LHCN-M2 (cell line): ENCODE data around the gene MCM6. TPM values are rescaled to one million over a fixed set of nuclear protein-coding genes. Genes with fewer than 3 reads are reported as not detected.

Source experiments
- DNase-seq: peaks from one replicate; pipeline ENCODE4 v3.0.0-alpha.2; 2012; ENCODE audit warnings: low read depth
- total RNA-seq: library from RNA; depleted of rRNA; stranded (reverse); fragments of >200 nt; gene quantifications from 2 replicates; pipeline ENCODE4 v1.2.3, GENCODE V29; 2014

The MCM6 gene
- total RNA-seq, 1 experiment from 2014 or later = 34.6 TPM

DNA sequence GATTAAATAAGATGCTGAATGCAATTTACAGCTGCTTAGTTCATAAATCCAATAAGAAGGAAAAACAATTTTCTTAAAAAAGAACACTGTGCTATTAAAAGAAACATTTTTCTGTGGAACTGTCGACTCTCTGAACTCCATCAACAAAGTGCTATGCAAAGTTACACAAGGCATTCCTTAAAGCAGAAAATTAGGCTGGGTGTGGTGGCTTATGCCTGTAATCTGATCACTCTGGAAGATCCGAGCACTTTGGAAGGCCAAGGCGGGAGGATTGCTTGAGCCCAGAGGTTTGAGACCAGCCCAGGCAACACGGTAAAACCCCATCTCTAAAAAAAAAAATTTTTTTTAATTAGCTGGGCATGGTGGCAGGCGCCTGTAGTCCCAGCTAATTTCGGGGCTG, 13.0 kb downstream of the MCM6 start:
- no peak for DNase-seq

- no peak for DNase-seq
Measured at GRCh38 chr2:135862718-135863117, 13.5 kb downstream of the MCM6 start.

GRCh38 chr2:135853401-135853800, 22.8 kb downstream of the MCM6 start:
- DNase-seq = no peak

DNA sequence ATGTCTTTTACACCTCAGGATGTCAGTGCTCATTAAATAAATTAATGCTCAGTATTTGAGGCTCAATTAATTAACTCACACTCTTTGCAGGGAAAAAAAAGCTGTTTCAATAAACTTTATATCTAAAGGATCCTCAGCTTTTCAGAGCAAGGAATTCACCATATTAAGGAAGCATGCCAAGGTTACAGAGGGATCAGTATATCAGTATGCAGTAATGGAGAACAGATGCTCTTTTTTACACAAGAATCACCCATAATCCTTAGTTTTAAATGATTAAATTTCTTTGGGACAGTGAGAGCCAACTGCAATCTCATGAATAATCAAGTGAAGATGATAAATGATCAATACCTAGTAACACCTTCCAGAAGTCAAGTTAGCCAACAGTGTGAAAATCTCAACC, 24.4 kb downstream of the MCM6 start:
- no peak for DNase-seq

- DNase-seq = no peak
Measured at GRCh38 chr2:135850892-135851668, 25.2 kb downstream of the MCM6 start.

DNA sequence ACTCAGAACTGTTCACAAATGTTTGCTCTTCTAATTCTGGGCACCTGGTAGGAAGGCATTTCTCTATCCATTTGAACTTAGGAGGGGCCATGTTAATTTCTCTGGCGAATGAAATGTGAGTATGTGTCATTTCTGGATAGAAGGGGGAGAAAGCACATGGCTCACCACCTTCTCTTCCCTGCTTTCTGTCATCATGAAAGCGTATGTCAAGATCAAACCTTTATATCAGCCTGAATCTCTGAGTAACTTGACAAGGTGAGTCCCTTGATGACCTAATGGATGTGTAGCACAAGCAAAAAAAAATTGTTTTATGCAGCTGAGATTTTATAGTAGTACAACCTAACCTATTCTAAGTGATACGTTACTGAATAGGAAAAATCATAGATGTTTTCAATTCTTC, 27.2 kb downstream of the MCM6 start:
- DNase-seq = no peak

GRCh38 chr2:135845997-135846396, 30.2 kb downstream of the MCM6 start:
- no peak for DNase-seq

DNA sequence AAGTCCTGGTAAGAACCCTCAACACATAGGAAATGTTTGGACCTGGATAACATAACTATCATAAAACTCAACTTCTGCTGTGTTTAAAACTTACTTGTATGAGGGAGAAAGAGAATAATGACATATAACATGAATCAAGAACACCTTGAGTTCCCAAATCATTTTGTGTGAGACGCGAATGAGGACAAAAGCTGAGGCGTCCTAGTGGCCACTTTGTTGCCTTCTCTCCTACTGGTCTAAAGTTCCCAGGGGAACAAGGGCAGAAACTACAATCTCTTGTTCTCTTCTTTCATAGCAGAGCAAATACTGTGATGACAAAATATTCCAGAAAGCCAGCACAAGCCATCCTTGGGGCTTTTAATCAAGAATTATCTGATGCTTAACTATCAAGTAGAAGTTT, 31.0 kb downstream of the MCM6 start:
- DNase-seq = no peak

- DNase-seq = no peak
Measured at GRCh38 chr2:135844301-135844895, 31.8 kb downstream of the MCM6 start.

DNA sequence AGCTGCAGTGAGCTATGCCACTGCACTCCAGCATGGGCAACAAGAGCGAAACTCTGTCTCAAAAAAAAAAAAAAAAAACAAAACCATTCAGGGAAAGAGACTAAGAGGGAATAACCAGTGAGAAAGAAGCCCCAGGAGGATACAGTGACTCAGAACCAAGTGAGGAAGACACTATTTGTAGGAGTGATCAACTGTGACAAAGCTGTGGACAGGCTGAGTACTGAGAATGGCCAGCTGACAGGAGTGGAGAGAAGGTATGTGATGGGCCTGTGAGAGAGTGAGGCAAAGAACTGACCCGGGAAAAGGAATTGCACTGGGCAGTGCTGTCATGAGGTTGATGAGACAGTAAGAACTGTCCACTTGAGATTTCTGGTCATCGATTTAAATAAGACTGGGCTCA, 32.6 kb downstream of the MCM6 start:
- peak; percentile 53 for DNase-seq

DNA sequence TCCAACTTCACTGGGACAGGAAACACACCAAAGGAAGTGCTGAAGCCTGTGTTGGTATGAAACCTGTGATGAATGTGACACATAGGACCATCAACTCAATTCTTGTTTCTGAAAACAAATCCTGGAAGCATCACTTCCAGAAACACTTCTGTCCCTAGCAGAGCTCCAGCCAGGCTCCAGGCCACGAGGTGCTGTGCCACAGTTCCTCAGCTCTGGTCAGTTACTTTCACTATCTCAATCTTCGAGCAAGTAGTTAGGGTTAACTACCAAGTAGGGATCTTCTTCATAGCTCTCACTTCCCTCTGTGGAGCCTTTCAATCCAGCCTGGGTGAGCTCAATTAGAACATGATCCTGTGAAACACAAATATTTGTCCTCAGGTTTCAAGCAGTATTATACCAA, 35.6 kb downstream of the MCM6 start:
- DNase-seq = no peak

- peak; percentile 82 for DNase-seq
Measured at GRCh38 chr2:135839713-135840112, 36.5 kb downstream of the MCM6 start.

GRCh38 chr2:135838502-135838901, 37.7 kb downstream of the MCM6 start:
- no peak for DNase-seq

DNA sequence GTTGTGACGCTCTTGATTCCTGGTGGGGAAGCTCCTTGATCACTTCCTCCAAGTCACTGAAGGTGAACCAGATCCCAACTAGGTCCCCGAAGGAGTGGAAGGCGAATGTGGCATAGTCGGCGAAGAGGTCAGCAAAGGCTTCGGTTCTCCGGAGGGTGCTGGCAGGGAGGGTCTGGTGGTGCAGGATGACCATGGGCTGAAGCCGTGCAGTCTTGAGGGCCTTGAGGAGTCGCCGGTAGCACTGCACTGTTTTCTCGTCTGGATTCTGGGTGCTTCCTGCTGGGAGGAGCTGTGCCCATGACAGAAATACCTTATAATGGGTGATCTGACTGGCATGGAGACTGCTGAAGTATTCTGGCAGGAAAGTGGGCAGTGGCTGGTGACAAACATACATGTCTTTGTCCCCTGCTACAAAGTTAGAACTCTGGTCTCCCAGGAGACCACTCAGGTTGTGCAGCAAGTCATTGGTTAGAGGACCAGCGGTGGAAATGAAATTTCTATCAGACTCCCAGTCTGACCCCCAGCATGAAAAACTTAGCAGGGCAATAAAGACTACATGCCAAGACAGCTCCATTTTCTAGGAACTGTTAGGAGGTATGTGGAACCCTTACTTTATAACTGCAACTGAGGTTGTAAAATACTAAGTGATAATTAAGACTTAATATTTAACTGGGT, 39.5 kb downstream of the MCM6 start, which contains the start of gene LCT:
Gene LCT (minus strand): TSS at position 589 of the 675 bp plus-strand sequence. CDS start 15 bp downstream, at position 574.
- DNase-seq = no peak

DNA sequence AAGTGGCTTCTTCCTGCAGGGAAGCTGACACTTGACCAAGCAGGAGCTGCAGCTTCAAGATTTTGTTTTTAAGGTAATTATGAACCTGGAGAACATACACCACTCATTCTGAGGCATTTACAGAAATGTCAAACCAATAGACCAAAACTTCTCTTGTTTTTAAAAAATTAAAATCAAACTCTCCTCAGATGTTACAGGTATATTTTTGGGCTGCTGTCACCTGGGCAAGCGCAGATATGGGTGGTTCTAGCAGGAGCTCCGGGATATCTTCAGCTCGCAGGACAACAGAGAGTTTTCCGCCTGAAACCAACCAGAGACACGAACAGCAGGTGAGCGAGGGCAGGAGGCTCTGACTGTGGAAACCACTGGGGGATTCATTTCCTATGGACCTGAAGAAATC, 43.4 kb downstream of the MCM6 start:
- DNase-seq = no peak

GRCh38 chr2:135831180-135831812, 44.9 kb downstream of the MCM6 start:
- DNase-seq = no peak

GRCh38 chr2:135829378-135830135, 46.7 kb downstream of the MCM6 start:
- no peak for DNase-seq

DNA sequence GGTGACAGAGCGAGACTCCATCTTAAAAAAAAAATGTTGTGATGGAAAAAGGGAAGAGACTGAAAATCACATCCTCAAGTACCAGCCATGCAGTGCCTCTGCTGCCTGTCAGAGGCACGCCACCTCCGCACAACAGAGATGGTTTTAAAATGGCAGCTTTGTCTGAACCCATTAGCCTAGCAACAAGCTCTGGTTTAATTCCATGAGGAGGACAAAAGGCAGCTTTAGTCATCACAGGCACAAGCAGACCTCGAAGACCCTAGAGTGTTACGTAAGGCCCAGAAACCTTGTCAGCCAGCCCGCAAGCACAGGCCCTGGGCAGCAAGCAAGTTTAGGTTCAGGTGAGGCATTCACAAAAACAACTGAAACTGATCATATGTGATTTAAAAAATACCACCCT, 49.7 kb downstream of the MCM6 start:
- DNase-seq = no peak

GRCh38 chr2:135825550-135826176, 50.6 kb downstream of the MCM6 start:
- DNase-seq = peak; percentile 82

DNA sequence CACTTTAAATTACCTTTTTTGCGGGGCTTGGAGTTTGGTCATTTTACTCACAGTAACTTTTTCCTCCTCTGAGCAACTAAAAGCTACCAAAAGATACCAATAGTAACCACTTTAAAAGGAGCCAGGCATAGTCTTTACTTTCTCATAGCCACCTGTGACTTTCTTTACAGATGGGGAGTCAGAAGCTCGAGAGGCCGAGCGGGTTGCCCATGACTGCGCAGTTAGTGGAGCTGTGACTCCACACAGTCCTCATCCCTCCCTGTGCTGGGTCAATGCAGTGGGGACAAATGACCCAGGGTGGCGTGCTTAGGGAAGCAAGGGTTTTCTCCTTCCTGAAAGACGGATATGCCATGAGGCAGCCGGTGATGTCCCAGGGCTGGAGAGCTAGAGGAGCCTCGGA, 51.1 kb downstream of the MCM6 start:
- DNase-seq = no peak

- no peak for DNase-seq
Measured at GRCh38 chr2:135822855-135823254, 53.4 kb downstream of the MCM6 start.
